Measurements from ENCODE around the gene GLB1L3. TPM values are rescaled to one million over a fixed set of nuclear protein-coding genes. Genes with fewer than 3 reads are reported as not detected.

GLB1L3 gene
- total RNA-seq, 1 experiment from 2014 or later = 0.17 TPM

GRCh38 chr11:134355656-134356055, 79.5 kb downstream of the GLB1L3 start:
- no TSS peak for BruUV-seq (replicated peaks)
- no peaks in the 10 kb centered on the region for H3K27me3 ChIP-seq (replicated peaks; ENCODE audit: insufficient read depth, low read depth, low read length, poor library complexity)
- H3K4me1 ChIP-seq (ENCODE audit: insufficient read depth, low read length, poor library complexity, severe bottlenecking) = no peaks in the 10 kb centered on the region
- no peak for DNase-seq (ENCODE audit: low spot score)
- POLR2A ChIA-PET (ENCODE audit: low non-redundant PET) = no interaction called here
- no peaks in the 10 kb centered on the region for H3K9me3 ChIP-seq (ENCODE audit: low read depth, low read length, poor library complexity, severe bottlenecking)
- no peak overlapping the region for H3K27ac ChIP-seq (ENCODE audit: low read depth, low read length, poor library complexity, severe bottlenecking)
- TF ChIP-seq, protein P1, sequence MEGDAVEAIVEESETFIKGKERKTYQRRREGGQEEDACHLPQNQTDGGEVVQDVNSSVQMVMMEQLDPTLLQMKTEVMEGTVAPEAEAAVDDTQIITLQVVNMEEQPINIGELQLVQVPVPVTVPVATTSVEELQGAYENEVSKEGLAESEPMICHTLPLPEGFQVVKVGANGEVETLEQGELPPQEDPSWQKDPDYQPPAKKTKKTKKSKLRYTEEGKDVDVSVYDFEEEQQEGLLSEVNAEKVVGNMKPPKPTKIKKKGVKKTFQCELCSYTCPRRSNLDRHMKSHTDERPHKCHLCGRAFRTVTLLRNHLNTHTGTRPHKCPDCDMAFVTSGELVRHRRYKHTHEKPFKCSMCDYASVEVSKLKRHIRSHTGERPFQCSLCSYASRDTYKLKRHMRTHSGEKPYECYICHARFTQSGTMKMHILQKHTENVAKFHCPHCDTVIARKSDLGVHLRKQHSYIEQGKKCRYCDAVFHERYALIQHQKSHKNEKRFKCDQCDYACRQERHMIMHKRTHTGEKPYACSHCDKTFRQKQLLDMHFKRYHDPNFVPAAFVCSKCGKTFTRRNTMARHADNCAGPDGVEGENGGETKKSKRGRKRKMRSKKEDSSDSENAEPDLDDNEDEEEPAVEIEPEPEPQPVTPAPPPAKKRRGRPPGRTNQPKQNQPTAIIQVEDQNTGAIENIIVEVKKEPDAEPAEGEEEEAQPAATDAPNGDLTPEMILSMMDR (conservative IDR thresholded peaks at IDR 0.05; ENCODE audit: low read depth, low read length) = no peak
- TF ChIP-seq EZH2 (IDR thresholded peaks at IDR 0.05; ENCODE audit: borderline replicate concordance, low read depth, low read length, poor library complexity, severe bottlenecking) = no peak
- H3K4me3 ChIP-seq (ENCODE audit: low read depth, low read length, poor library complexity, severe bottlenecking) = no peak overlapping the region
- no peaks in the 10 kb centered on the region for H3K36me3 ChIP-seq (ENCODE audit: insufficient read depth, low read length, poor library complexity, severe bottlenecking)
- intact Hi-C loops (cut with micrococcal nuclease; ENCODE audit: unreplicated experiment) = no loop called here
- CTCF ChIA-PET = no interaction called here

DNA sequence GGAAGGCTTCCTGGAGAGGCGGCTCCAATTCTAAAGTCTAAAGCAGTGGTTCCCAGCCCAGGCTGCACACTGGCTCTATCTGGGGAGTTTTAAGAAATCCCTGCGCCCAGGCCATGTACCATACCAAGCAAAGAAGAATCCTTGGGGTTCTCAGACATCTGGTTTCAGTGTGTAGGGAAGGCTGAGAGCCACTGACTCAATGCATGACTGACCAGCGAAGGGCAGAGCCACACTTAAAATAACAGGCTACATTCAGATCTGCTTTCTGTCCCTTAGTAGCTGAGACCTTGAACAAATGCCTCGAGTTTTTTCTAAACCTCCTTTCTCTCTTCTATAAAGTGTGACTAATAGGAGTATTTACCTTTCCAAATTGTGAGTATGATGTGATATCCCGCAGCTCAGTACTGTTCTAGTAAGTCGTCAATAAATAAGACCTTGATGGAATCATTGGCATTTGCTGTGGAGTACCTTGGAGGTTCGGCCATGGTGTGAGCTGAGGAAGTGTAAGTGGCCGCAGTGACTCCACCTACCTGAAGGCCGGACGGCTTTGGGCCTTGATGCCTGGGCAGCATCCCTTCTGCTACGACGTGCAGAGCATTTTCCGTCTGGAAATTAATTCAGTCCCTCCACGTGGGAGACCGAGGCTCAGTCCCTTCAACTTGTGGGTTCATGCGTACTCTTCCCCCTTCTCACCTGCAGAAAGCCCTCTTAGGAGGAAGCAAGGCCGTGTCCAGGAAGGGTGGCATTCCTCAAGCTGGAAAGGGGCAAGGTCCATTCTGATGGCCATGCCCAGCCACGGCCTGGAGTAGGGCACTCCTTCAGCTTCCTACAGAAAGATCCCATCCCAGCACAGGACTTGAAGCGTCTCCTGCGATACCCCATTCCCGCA, 80.7 kb downstream of the GLB1L3 start:
- Histone ChIP-seq H3K4me3 (ENCODE audit: low read depth, low read length, poor library complexity, severe bottlenecking) (no peak overlapping the region), H3K9me3 (ENCODE audit: low read depth, low read length, poor library complexity, severe bottlenecking) (no peaks in the 10 kb centered on the region), H3K4me1 (ENCODE audit: insufficient read depth, low read length, poor library complexity, severe bottlenecking) (no peaks in the 10 kb centered on the region), H3K36me3 (ENCODE audit: insufficient read depth, low read length, poor library complexity, severe bottlenecking) (no peaks in the 10 kb centered on the region), H3K27ac (ENCODE audit: low read depth, low read length, poor library complexity, severe bottlenecking) (no peak overlapping the region), H3K27me3 (replicated peaks; ENCODE audit: insufficient read depth, low read depth, low read length, poor library complexity) (no peaks in the 10 kb centered on the region)
- POLR2A ChIA-PET (ENCODE audit: low non-redundant PET) = no interaction called here
- intact Hi-C loops (cut with micrococcal nuclease; ENCODE audit: unreplicated experiment) = no loop called here
- CTCF ChIA-PET = interaction anchor here (0.7 kb wide), 1 partner anchor 596 kb away, joined by 3 read pairs; no protein-coding TSS in a partner anchor
- BruUV-seq (replicated peaks) = no TSS peak
- no peak for DNase-seq (ENCODE audit: low spot score)
- TF ChIP-seq, protein P1 (conservative IDR thresholded peaks at IDR 0.05; ENCODE audit: low read depth, low read length) = no peak
- no peak for TF ChIP-seq EZH2 (IDR thresholded peaks at IDR 0.05; ENCODE audit: borderline replicate concordance, low read depth, low read length, poor library complexity, severe bottlenecking)

GRCh38 chr11:134357545-134357839, 81.3 kb downstream of the GLB1L3 start:
- H3K9me3 ChIP-seq (ENCODE audit: low read depth, low read length, poor library complexity, severe bottlenecking) = no peaks in the 10 kb centered on the region
- CTCF ChIA-PET = no interaction called here
- BruUV-seq (replicated peaks) = no TSS peak
- no peak overlapping the region for H3K4me3 ChIP-seq (ENCODE audit: low read depth, low read length, poor library complexity, severe bottlenecking)
- DNase-seq (ENCODE audit: low spot score) = no peak
- H3K4me1 ChIP-seq (ENCODE audit: insufficient read depth, low read length, poor library complexity, severe bottlenecking) = no peaks in the 10 kb centered on the region
- H3K27me3 ChIP-seq (replicated peaks; ENCODE audit: insufficient read depth, low read depth, low read length, poor library complexity) = no peaks in the 10 kb centered on the region
- TF ChIP-seq EZH2 (IDR thresholded peaks at IDR 0.05; ENCODE audit: borderline replicate concordance, low read depth, low read length, poor library complexity, severe bottlenecking) = no peak
- TF ChIP-seq, protein P1 (conservative IDR thresholded peaks at IDR 0.05; ENCODE audit: low read depth, low read length) = no peak
- intact Hi-C loops (cut with micrococcal nuclease; ENCODE audit: unreplicated experiment) = no loop called here
- POLR2A ChIA-PET (ENCODE audit: low non-redundant PET) = no interaction called here
- no peaks in the 10 kb centered on the region for H3K36me3 ChIP-seq (ENCODE audit: insufficient read depth, low read length, poor library complexity, severe bottlenecking)
- no peak overlapping the region for H3K27ac ChIP-seq (ENCODE audit: low read depth, low read length, poor library complexity, severe bottlenecking)
